Lung (tissue), 12 donors: ENCODE data around the gene CWC27. TPM values are rescaled to one million over a fixed set of nuclear protein-coding genes. Genes with fewer than 3 reads are reported as not detected.

Experiments used
- ATAC-seq: fragments of 200-7000 bp; cut with Tn5 transposase; one replicate; pipeline ENCODE4 v1.9.1; 2020; ENCODE audit warnings: moderate number of reproducible peaks; ENCODE audit not compliant: insufficient read depth, low FRiP score
- DNase-seq, 3 donors: peaks; one replicate each; pipeline ENCODE4 v3.0.0-alpha.2; 2013 to 2017
- H3K27ac ChIP-seq, 2 donors: one replicate each; pipeline ENCODE4 v1.5.1; 2013; ENCODE audit warnings: mild to moderate bottlenecking in 2 of 2, moderate library complexity in 2 of 2, control low read depth in 1 of 2, inconsistent platforms in 1 of 2, low read depth in 1 of 2, low read length in 1 of 2
- H3K27me3 ChIP-seq, 3 donors: one replicate each; pipeline ENCODE4 v1.5.1; 2013; ENCODE audit warnings: low read length in 2 of 3; ENCODE audit not compliant: control insufficient read depth in 3 of 3, insufficient read depth in 3 of 3
- H3K36me3 ChIP-seq, 4 donors: one replicate each; pipeline ENCODE4 v1.5.1; 2013; ENCODE audit warnings: low read length in 4 of 4, mild to moderate bottlenecking in 1 of 4, moderate library complexity in 1 of 4; ENCODE audit not compliant: control insufficient read depth in 4 of 4, insufficient read depth in 4 of 4
- H3K4me1 ChIP-seq, 5 donors: one replicate each; pipeline ENCODE4 v1.5.1; 2013; ENCODE audit warnings: low read length in 5 of 5, mild to moderate bottlenecking in 2 of 5, moderate library complexity in 1 of 5; ENCODE audit not compliant: control insufficient read depth in 5 of 5, insufficient read depth in 5 of 5
- H3K4me3 ChIP-seq: one replicate; pipeline ENCODE4 v1.5.1; 2013; ENCODE audit warnings: mild to moderate bottlenecking, control low read depth, moderate library complexity
- H3K9ac ChIP-seq, 2 donors: one replicate each; pipeline ENCODE4 v1.5.1; 2013; ENCODE audit warnings: low read length in 2 of 2, control low read depth in 1 of 2; ENCODE audit not compliant: insufficient read depth in 1 of 2
- H3K9me3 ChIP-seq, 4 donors: one replicate each; pipeline ENCODE4 v1.5.1; 2013; ENCODE audit warnings: low read length in 3 of 4, mild to moderate bottlenecking in 1 of 4, moderate library complexity in 1 of 4; ENCODE audit not compliant: control insufficient read depth in 4 of 4, insufficient read depth in 3 of 4
- whole genome bisulfite sequencing, 2 donors: extraction: QIAGEN DNeasy Blood & Tissue Kit; methylation state at CpG; one replicate each; pipeline ENCODE4 v1.1.7; 2013; 5-methylcytosine and 5-hydroxymethylcytosine counted together
- polyA plus RNA-seq, 2 donors: library from polyadenylated mRNA; stranded (reverse); fragments of 200-250 nt; gene quantifications; one replicate each; pipeline ENCODE4 v1.2.1, GENCODE V29; 2013
- total RNA-seq, 2 donors: library from RNA; depleted of rRNA in 1 of 2; stranded (reverse); fragments of >200 nt in 1 of 2; gene quantifications; one replicate each; pipeline ENCODE4 v1.2.1, GENCODE V29; 2014 to 2021
- TF ChIP-seq, protein P1 (sequence below): IDR thresholded peaks from 2 replicates; pipeline ENCODE4 v1.5.1; 2012; ENCODE audit warnings: mild to moderate bottlenecking; ENCODE audit errors: control extremely low read depth, extremely low read depth
- donor health status: control.
- donor health status: control.
- donor health status: Bipolar disorder and iron deficiency.
- donor health status: healthy.
- donor health status: DM: yes; HTN: yes; CAD: no.

Gene CWC27
- total and polyA plus RNA-seq, 4 donors: 12.0 to 21.2 (median 16.7) TPM

DNA sequence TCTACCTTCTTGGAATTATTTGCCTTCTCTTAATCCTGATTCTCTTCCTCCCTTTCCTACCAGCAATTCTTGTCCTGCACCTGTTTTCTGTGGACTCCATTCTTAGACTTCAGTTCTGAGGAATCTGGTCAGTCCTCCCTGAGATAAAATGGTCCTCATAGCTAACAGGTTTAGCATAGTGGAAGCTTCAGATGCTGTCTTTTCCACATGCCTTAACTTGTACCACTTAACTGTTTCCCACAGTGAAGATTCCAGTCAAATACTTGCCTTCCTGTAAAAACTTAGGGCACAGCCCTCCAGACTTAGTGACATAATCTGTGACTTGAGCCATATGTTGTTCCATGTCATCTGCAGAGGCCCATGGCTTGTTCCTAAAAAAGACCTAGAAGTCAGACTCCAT, 261.3 kb downstream of the CWC27 start:
- Histone ChIP-seq H3K27me3 (no peaks in the 10 kb centered on the region), H3K4me3 (no peak overlapping the region), H3K4me1 (peaks cover 0 to 7% (median 0%) of the 10 kb centered on the region in 5 donors), H3K9ac (no peak overlapping the region), H3K9me3 (no peaks in the 10 kb centered on the region), H3K36me3 (no peaks in the 10 kb centered on the region), H3K27ac (no peak overlapping the region)
- no peak for ATAC-seq
- TF ChIP-seq, protein P1, sequence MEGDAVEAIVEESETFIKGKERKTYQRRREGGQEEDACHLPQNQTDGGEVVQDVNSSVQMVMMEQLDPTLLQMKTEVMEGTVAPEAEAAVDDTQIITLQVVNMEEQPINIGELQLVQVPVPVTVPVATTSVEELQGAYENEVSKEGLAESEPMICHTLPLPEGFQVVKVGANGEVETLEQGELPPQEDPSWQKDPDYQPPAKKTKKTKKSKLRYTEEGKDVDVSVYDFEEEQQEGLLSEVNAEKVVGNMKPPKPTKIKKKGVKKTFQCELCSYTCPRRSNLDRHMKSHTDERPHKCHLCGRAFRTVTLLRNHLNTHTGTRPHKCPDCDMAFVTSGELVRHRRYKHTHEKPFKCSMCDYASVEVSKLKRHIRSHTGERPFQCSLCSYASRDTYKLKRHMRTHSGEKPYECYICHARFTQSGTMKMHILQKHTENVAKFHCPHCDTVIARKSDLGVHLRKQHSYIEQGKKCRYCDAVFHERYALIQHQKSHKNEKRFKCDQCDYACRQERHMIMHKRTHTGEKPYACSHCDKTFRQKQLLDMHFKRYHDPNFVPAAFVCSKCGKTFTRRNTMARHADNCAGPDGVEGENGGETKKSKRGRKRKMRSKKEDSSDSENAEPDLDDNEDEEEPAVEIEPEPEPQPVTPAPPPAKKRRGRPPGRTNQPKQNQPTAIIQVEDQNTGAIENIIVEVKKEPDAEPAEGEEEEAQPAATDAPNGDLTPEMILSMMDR: no peak
- DNase-seq: no peak

DNA sequence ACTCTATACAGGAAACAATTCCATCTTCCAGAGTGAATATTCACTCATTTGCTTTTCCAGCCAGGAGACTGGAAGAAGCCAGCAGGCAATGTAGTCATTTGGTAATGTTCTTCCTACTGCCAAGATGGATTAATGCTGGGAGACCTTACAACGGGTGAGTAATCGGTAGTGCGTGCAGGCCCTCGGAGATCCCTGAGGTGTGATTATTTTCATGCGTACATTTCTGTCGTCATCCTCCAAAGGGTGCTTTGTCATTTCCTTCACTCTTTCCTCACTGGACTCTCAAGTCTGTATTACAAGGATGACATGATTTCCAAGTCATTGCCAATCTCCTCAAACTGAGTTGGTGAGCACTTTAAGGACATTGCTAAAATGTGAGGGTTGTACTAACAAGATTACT, 263.5 kb downstream of the CWC27 start:
- TF ChIP-seq, protein P1: no peak
- Histone ChIP-seq H3K9ac (no peak overlapping the region), H3K9me3 (no peaks in the 10 kb centered on the region), H3K27me3 (no peaks in the 10 kb centered on the region), H3K27ac (no peak overlapping the region), H3K4me3 (no peak overlapping the region), H3K4me1 (peaks cover 0 to 11% (median 0%) of the 10 kb centered on the region in 5 donors), H3K36me3 (no peaks in the 10 kb centered on the region)
- 71 to 89% methylated on average over 6 of the region's 6 CpGs for WGBS, 2 donors
- ATAC-seq: no peak
- no peak for DNase-seq

DNA sequence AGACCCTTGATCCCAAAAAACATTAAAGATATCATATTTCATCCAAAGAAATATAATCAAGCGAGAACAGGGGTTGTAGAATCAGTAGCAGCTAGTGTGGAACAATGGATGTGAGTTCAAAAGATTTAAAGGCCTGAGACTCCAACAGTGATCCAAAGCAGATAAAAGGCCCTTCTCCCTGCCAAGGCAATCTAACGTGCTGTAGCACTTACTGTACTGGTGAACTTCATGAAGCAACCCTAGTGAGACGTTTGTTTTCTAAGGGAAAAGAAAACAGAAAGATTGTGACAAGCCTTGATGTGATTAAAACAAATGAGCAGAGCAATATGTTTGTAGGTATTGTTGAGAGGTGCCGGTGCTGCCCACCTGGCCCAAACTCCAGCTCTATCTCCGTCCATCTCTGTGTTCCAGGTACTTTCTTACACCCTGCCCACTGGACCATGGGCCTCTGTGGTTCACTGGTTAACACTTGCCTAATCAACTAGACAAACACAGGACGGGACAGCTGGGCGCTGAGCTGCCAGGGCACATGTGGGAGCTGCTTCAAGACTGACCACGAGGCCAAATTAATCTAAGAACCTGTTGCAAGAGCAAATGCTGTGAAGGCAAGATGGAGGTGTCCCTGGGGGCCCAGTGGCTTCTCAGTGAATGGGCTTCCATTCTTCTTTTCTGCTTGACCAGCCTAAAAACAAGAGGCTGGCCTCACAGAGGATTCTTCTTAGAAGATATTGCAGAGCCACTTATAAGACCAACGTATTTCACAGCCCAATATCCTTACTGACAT, 265.5 kb downstream of the CWC27 start:
- H3K27ac ChIP-seq: no peak overlapping the region
- H3K4me1 ChIP-seq: peaks cover 0 to 11% (median 7%) of the 10 kb centered on the region in 5 donors
- TF ChIP-seq, protein P1: no peak
- H3K36me3 ChIP-seq: no peaks in the 10 kb centered on the region
- no peaks in the 10 kb centered on the region for H3K9me3 ChIP-seq
- ATAC-seq: no peak
- WGBS, 2 donors: 81 to 92% methylated on average over 9 of the region's 9 CpGs
- no peak for DNase-seq
- no peak overlapping the region for H3K9ac ChIP-seq
- no peak overlapping the region for H3K4me3 ChIP-seq
- no peaks in the 10 kb centered on the region for H3K27me3 ChIP-seq
